Colonic mucosa (tissue), 4 donors: ENCODE results near the gene BCAS1. TPM values are rescaled to one million over a fixed set of nuclear protein-coding genes. Genes with fewer than 3 reads are reported as not detected.

Experiments
- DNase-seq: peaks from one replicate; pipeline ENCODE4 v3.0.0-alpha.2; 2020
- H3K27ac ChIP-seq: fragments of 200-600 bp; one replicate; pipeline ENCODE4 v1.8.0; 2021
- H3K27me3 ChIP-seq: fragments of 200-600 bp; one replicate; pipeline ENCODE4 v1.8.0; 2021
- H3K36me3 ChIP-seq: fragments of 200-600 bp; one replicate; pipeline ENCODE4 v1.8.0; 2021
- H3K4me1 ChIP-seq: fragments of 200-600 bp; one replicate; pipeline ENCODE4 v1.8.0; 2021; ENCODE audit warnings: mild to moderate bottlenecking
- H3K4me3 ChIP-seq: fragments of 200-600 bp; one replicate; pipeline ENCODE4 v1.8.0; 2021
- H3K9ac ChIP-seq, 2 donors: one replicate each; pipeline ENCODE4 v1.7.0; 2013; ENCODE audit warnings: control low read depth in 2 of 2, low read depth in 2 of 2, low read length in 2 of 2
- H3K9me3 ChIP-seq: fragments of 200-600 bp; one replicate; pipeline ENCODE4 v1.8.0; 2021
- intact Hi-C: fragments of 100-400 bp; cut with DNase I; formaldehyde crosslinking; loops from one replicate; pipeline ENCODE4 v1.14.1; 2022
- total RNA-seq, 2 donors: library from RNA; stranded (reverse); fragmentation: NEBNext Ultra II Directional in 1 of 2; extraction: Animal tissue kit (Norgen Biotek cat#: 25700) in 1 of 2; gene quantifications; one replicate each; pipeline ENCODE4 v1.2.1, GENCODE V29; 2021
- TF ChIP-seq, protein P1 (sequence below): fragments of 200-600 bp; IDR thresholded peaks from one replicate; pipeline ENCODE4 v1.8.0; 2022; ENCODE audit warnings: antibody characterized with exemption, mild to moderate bottlenecking
- donor health status: healthy.
- donor health status: DM: no; HTN: no; CAD: no.
- donor health status: DM: no; HTN: no; CAD: no.

BCAS1 gene
- total RNA-seq, 2 donors from 2014 or later, result 67.9 to 154 TPM

DNA sequence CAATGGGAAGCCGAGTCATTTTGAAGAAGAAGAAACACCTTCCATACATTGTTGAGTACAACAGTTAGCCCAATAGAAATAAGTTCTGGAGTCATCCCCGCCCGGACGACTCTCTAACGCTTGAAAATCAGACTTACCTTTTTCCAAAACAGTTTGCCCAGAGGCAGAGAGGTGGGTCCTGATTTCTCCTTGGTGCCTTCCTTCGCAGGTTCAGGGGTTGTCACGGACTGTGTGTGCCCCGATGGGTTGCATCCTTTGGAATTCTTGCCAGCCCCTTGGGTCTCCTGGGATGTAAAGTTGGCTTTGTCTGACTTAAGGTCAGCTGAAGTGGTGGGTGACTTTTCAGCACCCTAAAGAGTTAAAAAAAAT lies 85.3 kb downstream of the BCAS1 start:
- intact Hi-C loops, result no loop called here
- Histone ChIP-seq H3K4me1 (no peaks in the 10 kb centered on the region), H3K9ac (no peak overlapping the region), H3K4me3 (no peak overlapping the region), H3K27me3 (no peaks in the 10 kb centered on the region), H3K27ac (no peak overlapping the region), H3K36me3 (no peaks in the 10 kb centered on the region), H3K9me3 (no peaks in the 10 kb centered on the region)
- no peak for DNase-seq
- TF ChIP-seq, protein P1, sequence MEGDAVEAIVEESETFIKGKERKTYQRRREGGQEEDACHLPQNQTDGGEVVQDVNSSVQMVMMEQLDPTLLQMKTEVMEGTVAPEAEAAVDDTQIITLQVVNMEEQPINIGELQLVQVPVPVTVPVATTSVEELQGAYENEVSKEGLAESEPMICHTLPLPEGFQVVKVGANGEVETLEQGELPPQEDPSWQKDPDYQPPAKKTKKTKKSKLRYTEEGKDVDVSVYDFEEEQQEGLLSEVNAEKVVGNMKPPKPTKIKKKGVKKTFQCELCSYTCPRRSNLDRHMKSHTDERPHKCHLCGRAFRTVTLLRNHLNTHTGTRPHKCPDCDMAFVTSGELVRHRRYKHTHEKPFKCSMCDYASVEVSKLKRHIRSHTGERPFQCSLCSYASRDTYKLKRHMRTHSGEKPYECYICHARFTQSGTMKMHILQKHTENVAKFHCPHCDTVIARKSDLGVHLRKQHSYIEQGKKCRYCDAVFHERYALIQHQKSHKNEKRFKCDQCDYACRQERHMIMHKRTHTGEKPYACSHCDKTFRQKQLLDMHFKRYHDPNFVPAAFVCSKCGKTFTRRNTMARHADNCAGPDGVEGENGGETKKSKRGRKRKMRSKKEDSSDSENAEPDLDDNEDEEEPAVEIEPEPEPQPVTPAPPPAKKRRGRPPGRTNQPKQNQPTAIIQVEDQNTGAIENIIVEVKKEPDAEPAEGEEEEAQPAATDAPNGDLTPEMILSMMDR, result no peak

DNA sequence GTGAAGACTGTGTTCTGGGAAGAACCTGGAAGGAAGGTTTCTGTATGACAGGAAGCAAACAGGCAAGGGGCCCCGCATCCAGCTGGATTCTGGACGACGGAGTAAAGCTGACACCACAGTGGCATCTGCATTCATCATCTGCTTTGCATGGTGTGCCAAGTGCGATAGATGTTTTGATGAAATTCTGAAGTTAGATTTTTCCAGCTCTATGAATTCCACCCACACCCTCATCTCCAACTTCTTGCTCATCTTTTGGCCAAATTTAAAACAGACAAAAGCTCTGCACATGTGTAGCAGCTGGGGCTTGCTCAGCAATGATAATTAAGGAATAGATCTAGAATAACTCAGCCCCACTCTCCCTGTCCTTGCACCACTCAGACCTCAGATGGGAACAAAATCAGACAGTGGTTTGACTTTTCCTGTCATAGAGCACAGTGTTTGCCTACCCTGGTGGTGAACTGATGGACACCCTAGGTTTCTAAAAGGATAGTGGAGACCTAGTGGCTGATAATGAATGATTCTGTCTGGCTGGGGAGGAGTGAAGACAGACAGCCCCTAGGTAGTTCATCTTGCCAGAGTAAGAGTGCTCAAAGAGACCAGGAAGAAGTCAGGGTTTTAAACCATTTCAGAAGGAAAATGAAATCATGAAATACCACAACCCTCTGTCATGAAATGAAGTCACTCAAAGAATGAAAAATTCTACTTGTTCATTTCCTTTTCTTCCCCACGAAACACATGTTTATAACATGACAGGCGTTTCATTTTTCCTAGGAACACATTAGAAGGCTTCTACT lies 85.8 kb downstream of the BCAS1 start:
- H3K27me3 ChIP-seq, result no peaks in the 10 kb centered on the region
- H3K4me3 ChIP-seq, result no peak overlapping the region
- H3K9ac ChIP-seq, result no peak overlapping the region
- no peak for DNase-seq
- TF ChIP-seq, protein P1, result no peak
- no peak overlapping the region for H3K27ac ChIP-seq
- intact Hi-C loops, result no loop called here
- H3K36me3 ChIP-seq, result no peaks in the 10 kb centered on the region
- no peaks in the 10 kb centered on the region for H3K4me1 ChIP-seq
- H3K9me3 ChIP-seq, result no peaks in the 10 kb centered on the region

DNA sequence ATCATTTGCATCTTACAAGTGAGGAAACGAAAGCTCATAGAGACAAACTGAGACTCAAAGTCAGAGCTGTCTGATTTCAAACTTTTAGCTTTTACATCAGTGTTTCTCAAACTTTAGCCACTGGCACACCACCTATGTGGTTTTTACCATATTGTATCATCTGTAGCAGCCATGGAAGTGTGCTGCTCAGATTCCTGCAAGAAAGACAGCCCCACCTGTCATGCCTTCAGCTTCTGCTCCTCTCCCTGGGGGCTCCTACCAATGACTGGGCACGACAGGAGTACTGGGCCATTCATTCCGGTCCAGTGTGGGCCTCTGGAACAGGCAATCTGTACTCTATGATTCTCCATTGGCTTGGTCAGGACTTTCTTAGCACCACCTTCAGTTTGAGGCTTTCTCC lies 87.0 kb downstream of the BCAS1 start:
- intact Hi-C loops, result no loop called here
- H3K9ac ChIP-seq, result no peak overlapping the region
- TF ChIP-seq, protein P1, result no peak
- H3K36me3 ChIP-seq, result no peaks in the 10 kb centered on the region
- H3K9me3 ChIP-seq, result no peaks in the 10 kb centered on the region
- no peak overlapping the region for H3K4me3 ChIP-seq
- no peaks in the 10 kb centered on the region for H3K4me1 ChIP-seq
- no peak overlapping the region for H3K27ac ChIP-seq
- DNase-seq, result no peak
- H3K27me3 ChIP-seq, result no peaks in the 10 kb centered on the region

DNA sequence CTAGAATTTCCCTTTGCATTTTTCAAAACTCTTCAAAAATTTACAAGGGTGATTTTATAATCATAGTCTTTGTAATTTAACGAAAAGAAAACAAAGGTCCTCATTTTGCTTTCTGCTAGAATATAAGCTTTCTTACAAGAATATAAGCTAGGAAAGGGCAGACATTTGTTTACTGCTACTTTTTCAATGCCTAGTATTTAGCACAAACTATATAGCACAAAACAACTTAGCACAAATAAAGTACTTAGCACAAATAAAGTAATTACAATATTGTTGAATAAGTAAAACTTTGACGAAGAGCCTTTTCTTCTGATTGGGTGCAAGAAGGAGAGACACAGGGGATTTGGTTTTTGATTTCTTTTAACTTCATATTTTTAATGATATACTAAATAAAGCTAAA lies 87.8 kb downstream of the BCAS1 start:
- no peak overlapping the region for H3K4me3 ChIP-seq
- TF ChIP-seq, protein P1, result no peak
- no peaks in the 10 kb centered on the region for H3K4me1 ChIP-seq
- no peaks in the 10 kb centered on the region for H3K27me3 ChIP-seq
- no peak for DNase-seq
- intact Hi-C loops, result no loop called here
- no peaks in the 10 kb centered on the region for H3K9me3 ChIP-seq
- H3K27ac ChIP-seq, result no peak overlapping the region
- H3K36me3 ChIP-seq, result no peaks in the 10 kb centered on the region
- no peak overlapping the region for H3K9ac ChIP-seq

DNA sequence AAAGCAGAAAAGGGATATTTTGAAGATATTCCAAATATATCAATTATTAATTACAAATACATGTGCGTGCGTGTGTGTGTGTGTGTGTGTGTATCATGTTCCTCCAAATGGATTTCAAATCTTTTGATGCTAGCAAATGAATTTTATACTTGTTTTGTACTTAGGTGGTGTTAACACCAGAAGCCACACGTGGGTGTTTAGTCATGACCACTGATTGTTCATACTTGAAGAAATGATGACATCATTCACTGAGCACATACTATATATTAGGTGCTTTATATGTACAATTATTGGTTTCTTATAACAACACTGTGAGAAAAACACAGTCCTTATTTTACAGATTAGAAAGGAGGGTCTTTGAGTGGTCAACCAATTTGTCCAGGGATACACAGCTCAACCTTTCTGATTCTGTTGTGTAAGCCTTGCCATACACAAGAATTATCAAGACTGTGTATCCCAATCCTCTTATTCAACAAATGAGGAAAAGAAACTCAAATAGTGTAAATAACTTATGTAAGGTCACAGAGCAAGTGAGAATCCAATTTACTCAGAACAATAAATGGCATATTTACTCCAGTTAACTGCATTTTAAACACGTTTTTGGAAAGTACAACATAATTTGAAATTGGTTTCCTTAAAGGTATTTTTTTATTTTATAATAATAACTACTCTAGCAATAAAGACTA lies 88.5 kb downstream of the BCAS1 start:
- Histone ChIP-seq H3K27ac (no peak overlapping the region), H3K27me3 (no peaks in the 10 kb centered on the region), H3K36me3 (no peaks in the 10 kb centered on the region), H3K9ac (no peak overlapping the region), H3K4me1 (no peaks in the 10 kb centered on the region), H3K9me3 (no peaks in the 10 kb centered on the region), H3K4me3 (no peak overlapping the region)
- TF ChIP-seq, protein P1, result no peak
- intact Hi-C loops, result no loop called here
- DNase-seq, result no peak
